Measurements from ENCODE around the gene PDZD7. TPM values are rescaled to one million over a fixed set of nuclear protein-coding genes. Genes with fewer than 3 reads are reported as not detected.

Gene PDZD7

Small RNAs within 50 kb of the gene (microRNA-seq; reads per million reads assigned to microRNA genes)
- gene MIR608, result not detected
